ENCODE measurements around the gene CACNB4. TPM values are rescaled to one million over a fixed set of nuclear protein-coding genes. Genes with fewer than 3 reads are reported as not detected.
"Not testable (repeated sequence)": the region's sequence is repeated elsewhere in the genome, so short reads cannot be mapped to it uniquely, and the experiment has no call there.

Gene CACNB4
- polyA plus RNA-seq, 3 donors = 11.7 to 16.7 (median 12.2) TPM

DNA sequence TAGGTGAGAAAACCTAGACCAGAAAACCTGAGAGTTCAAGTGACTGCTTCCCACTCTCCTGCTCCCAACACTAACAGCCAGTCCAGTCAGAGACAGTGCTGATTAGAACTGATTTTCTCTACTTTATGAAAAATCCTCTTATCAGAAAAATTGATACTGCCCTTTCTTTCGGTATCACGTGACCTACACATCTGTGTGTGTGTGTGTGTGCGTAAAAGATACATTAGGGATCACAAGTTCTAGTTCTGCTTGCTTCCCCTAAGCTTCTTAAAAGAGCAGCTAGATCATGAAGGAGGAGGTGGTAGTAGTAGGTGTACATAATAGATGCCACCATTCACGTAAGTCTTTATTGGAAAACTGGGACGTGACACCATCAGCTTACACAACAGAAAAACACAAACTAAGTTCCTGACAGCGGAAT, 272.1 kb downstream of the CACNB4 start:
- no peak for DNase-seq (ENCODE audit: extremely low read depth in 1 of 11, low read depth in 9 of 11, low spot score in 4 of 11)

DNA sequence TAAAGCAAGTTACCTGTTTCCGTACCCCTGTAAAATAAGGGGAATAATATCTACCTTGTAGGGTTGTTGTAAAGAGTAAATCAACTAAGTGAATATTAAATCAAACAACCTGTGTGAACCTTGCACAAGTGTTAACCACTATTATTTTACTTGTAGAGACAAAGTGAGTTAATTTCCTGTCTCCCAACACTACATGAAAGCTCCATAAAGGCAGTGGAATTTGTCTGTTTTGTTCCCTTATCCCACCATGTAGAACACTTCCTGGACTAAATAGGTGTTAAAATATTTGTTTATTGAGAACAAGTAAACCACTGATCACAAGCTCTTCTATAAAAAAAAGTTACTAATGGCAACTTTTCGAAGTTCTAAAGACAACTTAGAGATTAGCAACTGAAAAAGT, 274.0 kb downstream of the CACNB4 start:
- DNase-seq (ENCODE audit: extremely low read depth in 1 of 11, low read depth in 9 of 11, low spot score in 4 of 11) = no peak

DNA sequence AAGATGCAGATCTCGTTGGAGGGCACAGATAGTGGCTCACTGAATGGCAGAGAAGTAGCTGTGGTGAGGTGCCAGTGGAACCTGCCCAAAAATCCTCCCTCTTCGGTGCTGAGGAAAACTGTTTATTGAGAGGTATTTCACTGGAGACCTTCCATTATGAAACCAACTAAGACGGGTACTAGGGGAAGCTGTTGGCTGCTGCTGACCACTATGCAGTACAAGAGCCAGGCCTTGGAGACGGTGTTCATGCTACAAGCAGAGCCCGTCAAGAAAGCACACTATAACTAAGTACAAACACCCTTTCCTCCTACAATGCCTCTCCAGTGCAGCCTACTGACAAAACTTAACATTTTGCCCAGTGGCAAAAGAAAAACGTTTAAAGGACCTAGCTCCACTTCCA, 275.2 kb downstream of the CACNB4 start:
- no peak for DNase-seq (ENCODE audit: extremely low read depth in 1 of 11, low read depth in 9 of 11, low spot score in 4 of 11)

DNA sequence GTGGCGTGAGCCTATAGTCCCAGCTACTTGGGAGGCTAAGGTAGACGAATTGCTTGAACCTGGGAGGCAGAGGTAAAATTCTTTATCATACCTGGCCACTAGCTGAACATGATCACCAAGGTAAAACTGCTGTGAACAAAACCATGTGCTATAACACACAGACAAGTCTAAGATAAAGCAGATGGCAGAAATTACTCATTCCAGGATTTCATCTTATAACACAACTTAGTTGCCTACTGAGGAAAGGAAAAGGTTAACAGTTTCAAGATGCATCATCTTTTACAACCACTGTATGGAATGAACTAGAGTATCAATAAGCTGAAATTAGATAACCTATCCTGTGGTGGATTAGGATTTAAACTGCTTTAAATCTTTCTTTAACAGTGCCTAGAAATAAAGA, 278.9 kb downstream of the CACNB4 start:
- DNase-seq (ENCODE audit: extremely low read depth in 1 of 11, low read depth in 9 of 11, low spot score in 4 of 11) = no peak

DNA sequence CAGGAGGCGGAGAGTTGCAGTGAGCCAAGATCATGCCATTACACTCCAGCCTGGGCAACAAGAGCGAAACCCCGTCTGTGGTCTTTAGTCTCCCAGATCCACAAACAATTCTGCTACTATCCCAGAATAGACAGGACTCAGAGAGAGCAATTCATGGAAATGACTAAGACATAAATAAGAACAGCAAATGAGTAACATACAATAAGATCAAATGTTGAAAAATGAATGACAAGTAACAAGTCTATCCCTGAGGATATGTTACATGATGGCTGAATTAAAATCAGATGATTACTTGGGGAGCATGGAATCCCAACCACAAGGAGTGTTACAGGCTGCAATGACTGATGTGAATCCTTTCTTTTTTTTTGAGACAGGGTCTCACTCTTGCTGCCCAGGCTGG, 280.9 kb downstream of the CACNB4 start:
- no peak for DNase-seq (ENCODE audit: extremely low read depth in 1 of 11, low read depth in 9 of 11, low spot score in 4 of 11)

DNA sequence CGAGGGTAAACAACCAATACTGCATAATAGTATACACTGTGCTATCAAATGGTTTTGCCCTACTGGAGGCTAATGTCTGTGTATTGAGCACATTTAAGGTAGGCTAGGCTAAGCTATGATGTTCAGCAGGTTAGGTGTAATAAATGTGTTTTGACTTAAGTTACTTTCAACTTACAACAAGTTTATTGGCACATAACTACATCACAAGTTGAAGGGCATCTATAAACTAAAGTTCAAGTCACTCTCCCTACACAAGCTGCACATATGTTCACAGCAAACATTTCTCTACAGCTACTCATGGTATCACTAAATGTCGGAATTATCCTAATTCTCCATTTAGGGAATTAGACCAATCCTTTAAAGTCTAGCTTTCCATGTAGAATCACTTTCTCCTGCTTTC, 282.0 kb downstream of the CACNB4 start:
- no peak for DNase-seq (ENCODE audit: extremely low read depth in 1 of 11, low read depth in 9 of 11, low spot score in 4 of 11)

DNA sequence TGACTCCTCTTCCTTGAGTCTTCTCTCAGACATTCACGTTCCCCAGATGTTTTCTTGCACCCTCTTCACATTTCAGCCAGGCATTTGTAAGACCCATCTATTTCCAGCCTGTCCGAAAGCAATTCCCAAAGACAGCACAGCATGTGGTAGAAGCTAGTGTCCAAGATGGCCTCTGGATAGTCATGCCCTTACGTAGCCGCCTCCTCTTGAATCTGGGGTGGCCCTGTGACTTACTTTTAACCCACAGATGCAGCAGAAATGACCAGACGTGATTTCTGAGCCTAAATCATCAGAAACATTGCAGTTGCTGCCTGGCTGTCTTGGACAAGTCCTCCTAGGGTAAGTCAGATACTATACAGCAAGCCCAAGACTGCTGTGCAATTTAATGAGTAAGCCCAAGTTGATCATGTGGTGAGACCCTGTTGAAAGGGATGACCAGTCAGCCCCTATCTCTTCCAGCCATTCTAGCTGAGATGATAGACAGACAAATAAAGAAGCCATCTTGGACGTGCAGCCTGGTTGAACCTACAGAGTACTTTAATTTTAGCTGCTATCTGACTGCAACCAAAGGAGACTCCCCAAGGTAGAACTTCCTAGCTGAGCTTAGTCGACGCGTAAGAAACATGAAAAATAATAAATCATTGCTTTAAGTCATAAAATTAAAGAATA, 282.9 kb downstream of the CACNB4 start:
- no peak for DNase-seq (ENCODE audit: extremely low read depth in 1 of 11, low read depth in 9 of 11, low spot score in 4 of 11)

DNA sequence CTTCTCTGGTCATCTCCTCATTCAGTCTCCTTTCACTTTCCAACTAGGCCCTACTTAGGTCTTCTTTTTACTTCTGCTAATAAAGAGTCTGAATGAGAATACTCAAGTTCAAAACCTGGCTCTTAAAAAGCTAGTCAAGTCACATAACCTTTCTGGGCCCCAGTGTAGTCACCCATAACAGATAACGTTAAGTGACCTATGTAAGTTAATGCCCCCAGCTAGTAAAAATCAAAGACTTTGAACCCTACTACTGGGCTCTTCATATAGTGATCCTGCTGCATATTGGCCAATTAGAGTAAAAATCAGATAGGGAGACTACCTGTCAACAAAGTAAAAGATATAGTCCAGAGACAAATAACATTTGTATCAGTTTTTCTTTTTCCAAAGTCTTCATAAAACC, 288.4 kb downstream of the CACNB4 start:
- DNase-seq (ENCODE audit: extremely low read depth in 1 of 11, low read depth in 9 of 11, low spot score in 4 of 11) = no peak

DNA sequence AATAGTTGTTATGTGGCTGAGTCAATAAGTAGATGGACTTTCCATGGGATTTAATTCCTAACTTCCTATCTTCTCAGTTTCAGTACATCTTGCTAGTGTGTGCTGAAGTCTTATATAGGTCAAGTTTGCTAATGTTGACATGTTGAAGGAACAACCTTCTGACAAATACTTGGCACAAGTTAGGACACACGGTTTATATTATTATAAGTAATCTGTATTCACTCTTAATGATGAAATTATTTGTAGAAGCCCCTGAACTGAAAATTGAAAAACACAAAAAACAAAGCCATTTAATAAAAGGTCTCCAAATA, 289.8 kb downstream of the CACNB4 start:
- no peak for DNase-seq (ENCODE audit: extremely low read depth in 1 of 11, low read depth in 9 of 11, low spot score in 4 of 11)

DNA sequence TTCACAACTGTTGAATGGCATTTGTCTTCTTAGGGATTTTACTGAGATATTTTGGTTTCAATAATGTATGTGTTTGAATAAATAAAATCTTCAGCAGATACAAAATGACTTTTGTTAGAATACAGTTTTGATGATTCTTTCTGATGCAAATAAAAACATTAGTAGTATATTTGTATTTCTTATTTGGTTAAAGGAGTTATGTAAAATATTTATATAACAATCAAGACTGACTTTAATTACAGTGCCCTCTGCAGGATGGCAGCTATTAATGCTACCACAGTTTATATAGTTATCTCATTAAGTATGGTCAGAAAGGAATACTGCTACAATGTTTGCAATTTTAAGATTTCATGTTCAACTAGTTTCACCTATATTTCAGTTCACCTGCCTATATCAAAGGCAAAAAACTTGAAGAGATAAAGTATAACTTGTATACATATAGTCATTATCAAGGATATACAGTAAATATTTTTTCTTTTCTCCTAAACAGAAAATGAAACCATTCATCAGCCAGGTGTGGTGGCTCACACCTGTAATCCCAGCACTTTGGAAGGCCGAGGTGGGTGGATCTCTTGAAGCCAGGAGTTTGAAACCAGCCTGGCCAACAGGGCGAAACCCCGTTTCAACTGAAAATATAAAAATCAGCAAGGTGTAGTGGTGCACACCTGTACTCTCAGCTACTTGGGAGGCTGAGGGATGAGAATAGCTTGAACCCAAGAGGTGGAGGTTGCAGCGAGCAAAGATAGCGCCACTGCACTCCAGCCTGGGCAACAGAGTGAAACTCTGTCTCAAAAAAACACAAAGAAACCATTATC, 290.4 kb downstream of the CACNB4 start:
- DNase-seq (ENCODE audit: extremely low read depth in 1 of 11, low read depth in 9 of 11, low spot score in 4 of 11) = no peak

DNA sequence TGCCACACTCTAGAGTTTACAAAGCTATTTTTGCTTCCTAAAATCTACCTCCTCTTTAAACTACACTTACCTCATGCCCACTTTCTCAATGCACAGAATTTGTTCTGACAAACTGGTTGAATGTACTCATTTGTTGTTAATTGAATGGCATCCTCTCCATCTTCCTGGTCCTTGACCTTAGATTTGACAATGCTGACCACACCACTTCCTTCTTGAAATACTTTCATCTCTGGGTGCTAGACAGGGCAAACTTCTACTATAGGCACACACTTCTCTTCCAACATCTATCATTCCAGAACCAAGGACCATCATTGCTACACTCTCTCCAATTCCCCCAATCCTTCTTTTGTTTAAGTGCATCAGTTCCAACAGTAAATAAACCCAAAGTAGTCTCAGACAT, 292.9 kb downstream of the CACNB4 start:
- DNase-seq (ENCODE audit: extremely low read depth in 1 of 11, low read depth in 9 of 11, low spot score in 4 of 11) = no peak

DNA sequence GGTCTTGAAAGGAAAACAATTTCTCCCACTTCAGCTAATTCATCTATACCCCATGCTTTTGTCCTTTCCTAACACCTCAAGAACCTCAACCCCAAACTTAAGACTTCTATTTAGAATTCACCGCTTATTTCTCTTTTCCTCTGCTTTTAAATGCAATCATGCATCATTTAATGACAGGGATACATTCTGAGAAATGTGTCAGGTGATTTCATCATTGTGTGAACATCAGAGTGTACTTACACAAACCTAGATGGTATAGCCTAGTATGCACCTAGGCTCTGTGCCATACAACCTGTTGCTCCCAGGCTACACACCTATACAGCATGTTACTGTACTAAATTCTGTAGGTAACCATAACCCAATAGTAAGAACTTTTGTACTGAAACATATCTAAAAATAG, 293.5 kb downstream of the CACNB4 start:
- DNase-seq (ENCODE audit: extremely low read depth in 1 of 11, low read depth in 9 of 11, low spot score in 4 of 11) = no peak

DNA sequence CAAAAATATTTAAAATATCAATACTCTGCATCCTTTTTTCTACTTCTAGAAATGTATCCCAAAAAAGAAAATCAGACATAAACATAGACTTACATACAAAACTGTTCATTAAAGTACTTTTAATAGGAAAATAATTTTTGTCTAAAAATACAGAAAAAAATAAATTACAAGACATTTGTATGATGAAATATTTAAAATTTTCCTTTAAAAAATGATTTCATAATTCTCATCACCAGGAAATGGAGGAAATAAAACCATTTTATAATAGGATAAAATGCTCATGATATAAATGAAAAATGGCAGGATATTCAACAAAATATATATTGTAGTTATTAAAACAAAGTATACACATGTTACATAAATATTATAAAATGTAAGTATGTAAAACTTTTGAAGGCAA, 295.0 kb downstream of the CACNB4 start:
- DNase-seq (ENCODE audit: extremely low read depth in 1 of 11, low read depth in 9 of 11, low spot score in 4 of 11) = no peak

DNA sequence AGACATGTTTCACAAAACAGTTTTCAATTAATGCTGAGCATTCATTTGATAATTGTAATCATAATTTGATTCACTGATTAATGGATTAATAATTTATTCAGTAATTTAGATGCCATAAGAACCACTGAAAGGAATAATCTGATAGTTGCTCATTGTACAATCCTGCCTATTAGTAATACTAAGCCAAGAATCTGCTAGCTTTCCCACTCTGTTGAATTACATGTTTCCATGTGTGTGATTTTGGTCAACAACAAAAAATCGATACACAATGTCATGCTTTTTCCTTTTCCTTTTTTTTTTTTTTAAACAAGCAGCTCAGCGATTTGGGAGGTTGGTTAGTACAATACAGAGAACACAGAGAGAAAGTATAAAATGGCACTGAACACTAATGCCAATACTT, 296.5 kb downstream of the CACNB4 start:
- no peak for DNase-seq (ENCODE audit: extremely low read depth in 1 of 11, low read depth in 9 of 11, low spot score in 4 of 11)

DNA sequence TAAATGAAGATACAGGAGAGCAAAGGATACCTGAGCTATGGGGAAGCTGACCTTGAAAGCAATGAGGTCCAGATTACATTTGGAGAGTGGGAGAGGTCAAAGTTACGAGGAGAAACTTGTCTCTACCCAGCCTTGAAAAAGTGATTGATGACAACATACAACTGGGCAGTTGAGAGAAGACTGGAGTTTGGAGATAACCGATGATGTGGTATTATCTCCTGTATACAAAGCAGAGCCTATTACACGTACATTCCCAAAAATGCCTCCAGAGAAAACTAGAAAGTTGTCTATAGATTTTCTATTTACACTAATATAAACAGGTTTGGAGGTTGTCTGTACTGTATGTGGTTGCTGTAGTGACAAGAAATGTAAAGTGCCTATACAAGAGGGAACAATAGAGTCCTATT, 299.0 kb downstream of the CACNB4 start:
- DNase-seq (ENCODE audit: extremely low read depth in 1 of 11, low read depth in 9 of 11, low spot score in 4 of 11) = no peak

DNA sequence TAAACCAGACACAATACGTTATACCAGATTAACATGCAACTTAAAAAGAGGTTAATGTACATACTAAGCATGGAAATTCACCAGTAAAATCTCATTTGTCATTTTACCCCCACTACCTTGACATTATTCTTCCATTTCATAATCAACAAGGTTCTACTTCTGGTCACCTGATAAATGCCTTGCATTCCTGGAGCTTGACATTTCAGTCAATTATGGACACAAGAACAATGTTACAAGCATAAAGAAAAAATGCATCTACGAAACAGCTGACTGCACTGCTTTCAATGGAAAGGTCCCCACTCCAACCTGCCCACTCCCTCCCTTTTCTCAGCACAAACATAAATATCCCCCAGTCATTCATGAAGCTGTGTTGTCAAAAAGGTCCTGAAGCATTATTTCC, 302.1 kb downstream of the CACNB4 start:
- no peak for DNase-seq (ENCODE audit: extremely low read depth in 1 of 11, low read depth in 9 of 11, low spot score in 4 of 11)

DNA sequence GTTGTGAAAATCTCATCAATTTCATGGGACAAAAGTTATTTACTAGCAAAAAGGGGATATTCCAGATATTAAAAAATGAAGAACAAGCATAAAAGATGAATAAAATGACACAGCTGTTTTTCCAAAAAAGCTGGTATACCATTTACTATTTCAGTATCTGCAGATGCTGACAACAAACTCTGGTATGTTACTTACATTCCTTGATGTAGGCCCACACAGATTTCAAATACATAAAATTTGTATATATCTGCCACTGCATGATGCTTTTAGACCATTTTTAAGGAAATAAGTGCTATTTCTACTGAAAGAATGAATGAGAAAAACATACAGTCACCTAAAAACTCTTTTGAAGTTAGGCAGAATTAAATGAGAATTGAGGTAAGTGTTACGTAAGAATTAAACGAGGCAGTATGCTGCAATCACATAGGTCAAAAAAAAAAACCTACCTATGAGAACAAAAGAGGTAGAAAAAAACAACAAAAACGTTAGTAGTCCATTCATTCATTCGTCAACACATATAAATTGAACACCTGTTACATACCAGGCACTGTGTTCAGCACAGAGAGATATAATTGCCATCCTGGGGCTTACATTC, 303.1 kb downstream of the CACNB4 start:
- DNase-seq (ENCODE audit: extremely low read depth in 1 of 11, low read depth in 9 of 11, low spot score in 4 of 11) = no peak

DNA sequence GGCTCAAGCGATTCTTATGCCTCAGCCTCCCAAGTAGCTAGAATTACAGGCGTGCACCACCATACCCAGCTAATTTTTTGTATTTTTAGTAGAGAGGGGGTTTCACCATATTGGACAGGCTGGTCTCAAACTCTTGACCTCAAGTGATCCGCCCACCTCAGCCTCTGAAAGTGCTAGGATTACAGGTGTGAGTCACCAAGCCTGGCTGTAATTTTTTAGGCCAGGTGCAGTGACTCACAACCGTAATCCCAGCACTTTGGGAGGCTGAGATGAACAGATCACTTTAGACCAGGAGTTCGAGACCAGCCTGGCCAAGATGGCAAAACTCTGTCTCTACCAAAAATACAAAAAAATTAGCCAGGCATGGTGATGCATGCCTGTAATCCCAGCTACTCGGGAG, 304.4 kb downstream of the CACNB4 start:
- DNase-seq (ENCODE audit: extremely low read depth in 1 of 11, low read depth in 9 of 11, low spot score in 4 of 11) = not testable (repeated sequence)

DNA sequence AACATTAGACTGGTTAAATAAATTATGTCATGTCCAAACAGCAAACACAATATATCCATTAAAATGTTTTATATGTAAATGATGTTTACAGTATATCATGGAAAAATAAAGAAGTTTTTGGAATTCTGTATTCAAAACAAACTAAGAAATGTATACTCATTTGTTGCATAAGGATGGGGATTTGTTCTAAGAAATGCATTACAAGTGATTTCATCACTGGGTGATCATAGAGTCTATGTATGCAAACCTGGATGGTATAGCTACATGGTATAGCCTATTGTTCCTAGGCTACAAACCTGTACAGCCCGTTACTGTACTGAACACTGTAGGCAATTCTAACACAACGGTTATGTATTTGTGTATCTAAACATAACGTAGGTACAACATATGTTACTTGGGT, 305.7 kb downstream of the CACNB4 start:
- no peak for DNase-seq (ENCODE audit: extremely low read depth in 1 of 11, low read depth in 9 of 11, low spot score in 4 of 11)

DNA sequence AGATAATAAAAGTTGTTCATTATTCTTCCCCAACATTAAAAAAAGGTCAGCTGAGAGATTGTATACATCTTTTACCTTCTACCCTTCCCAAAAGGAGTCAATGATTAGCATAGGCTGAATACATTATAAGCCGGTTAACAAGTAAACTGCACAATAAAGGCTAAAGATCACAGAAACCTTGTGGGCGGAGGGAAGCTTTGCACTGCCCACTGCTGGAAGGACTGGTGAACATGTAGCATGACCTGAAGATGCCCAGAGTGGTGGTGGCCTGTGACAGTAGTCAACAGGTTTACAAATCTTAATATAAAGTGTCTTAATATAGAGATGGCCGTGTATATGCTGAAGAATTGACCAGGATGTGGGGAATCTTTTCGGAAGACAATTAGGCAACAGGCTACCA, 306.3 kb downstream of the CACNB4 start:
- DNase-seq (ENCODE audit: extremely low read depth in 1 of 11, low read depth in 9 of 11, low spot score in 4 of 11) = peak in 1 of 11 donors; percentile 8

DNA sequence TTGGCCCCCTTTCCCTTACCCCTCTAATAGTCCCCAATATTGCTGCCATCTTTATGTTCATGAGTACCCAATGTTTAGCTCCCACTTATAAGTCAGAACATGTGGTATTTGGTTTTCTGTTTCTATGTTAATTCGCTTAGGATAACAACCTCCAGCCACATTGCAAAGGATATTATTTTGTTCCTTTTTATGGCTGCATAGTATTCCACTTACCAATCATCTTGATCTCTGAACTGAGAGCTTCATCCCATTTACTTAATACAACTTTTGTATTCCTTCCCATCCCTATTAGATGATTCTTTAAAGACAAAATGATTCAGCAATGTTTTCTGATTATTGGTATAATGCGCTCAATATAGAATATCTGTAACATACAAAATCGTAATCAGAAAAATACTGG, 307.3 kb downstream of the CACNB4 start:
- no peak for DNase-seq (ENCODE audit: extremely low read depth in 1 of 11, low read depth in 9 of 11, low spot score in 4 of 11)
